SK-N-SH (cell line): ENCODE results near the gene SPDYC. TPM values are rescaled to one million over a fixed set of nuclear protein-coding genes. Genes with fewer than 3 reads are reported as not detected.
A peak's percentile ranks its signal among the peaks of the same experiment; 100 is the strongest.

Experiments
- CTCF ChIA-PET: fragments of 300-600, 350-600 bp; formaldehyde crosslinking; extraction: SDS; loops from one replicate; lab custom pipeline; 2021; lab: Yijun Ruan, JAX
- POLR2A ChIA-PET: fragments of 350-600 bp; sonication (Branson Sonifier 250); formaldehyde crosslinking; extraction: SDS; loops from one replicate; lab custom pipeline; 2020; ENCODE audit warnings: antibody characterized with exemption, inconsistent platforms; lab: Yijun Ruan, JAX
- DNase-seq: peaks from one replicate; pipeline ENCODE4 v3.0.0; 2012
- H2AFZ ChIP-seq: fragments of 200-600 bp; sonication (generic); 2 replicates; pipeline ENCODE4 v1.8.1; 2016; ENCODE audit warnings: antibody characterized with exemption, mild to moderate bottlenecking, low read depth
- H3F3A ChIP-seq: fragments of 200-600 bp; sonication (generic); replicated peaks from 2 replicates; pipeline ENCODE3; 2016; ENCODE audit warnings: antibody characterized with exemption, mild to moderate bottlenecking; ENCODE audit not compliant: insufficient read depth
- H3K27ac ChIP-seq, 2 experiments: fragments of 200-500 bp in 1 of 2; fragments of 200-600 bp in 1 of 2; sonication (Bioruptor generic) in 1 of 2; sonication (generic), shearing (Covaris generic) in 1 of 2; 2 replicates each; pipeline versions ENCODE4 v1.5.1 to v1.6.1; 2014 to 2016; ENCODE audit warnings: low read depth in 2 of 2, inconsistent platforms in 1 of 2, low read length in 1 of 2, mild to moderate bottlenecking in 1 of 2, mixed read lengths in 1 of 2
- H3K27me3 ChIP-seq: fragments of 200-600 bp; sonication (generic), shearing (Covaris generic); 2 replicates; pipeline ENCODE4 v1.6.1; 2016; ENCODE audit warnings: mixed run types; ENCODE audit not compliant: insufficient read depth
- H3K36me3 ChIP-seq, 2 experiments: fragments of 200-500 bp in 1 of 2; fragments of 200-600 bp in 1 of 2; sonication (Bioruptor generic) in 1 of 2; sonication (generic) in 1 of 2; replicated peaks in 1 of 2; 2 replicates each; pipeline versions ENCODE3 to v1.5.1; 2014 to 2016; ENCODE audit warnings: low read length in 1 of 2, mild to moderate bottlenecking in 1 of 2; ENCODE audit not compliant: insufficient read depth in 2 of 2, control insufficient read depth in 1 of 2
- H3K4me1 ChIP-seq, 2 experiments: fragments of 200-500 bp in 1 of 2; fragments of 200-600 bp in 1 of 2; sonication (Bioruptor generic) in 1 of 2; sonication (generic), shearing (Covaris generic) in 1 of 2; 2 replicates each; pipeline versions ENCODE4 v1.5.1 to v1.6.1; 2014 to 2016; ENCODE audit warnings: low read depth in 1 of 2, low read length in 1 of 2, mixed run types in 1 of 2; ENCODE audit not compliant: insufficient read depth in 2 of 2, control insufficient read depth in 1 of 2
- H3K4me2 ChIP-seq: fragments of 200-600 bp; sonication (generic), shearing (Covaris generic); 2 replicates; pipeline ENCODE4 v1.6.1; 2017; ENCODE audit warnings: mixed run types
- H3K4me3 ChIP-seq, 2 experiments: fragments of 200-500 bp in 1 of 2; fragments of 200-600 bp in 1 of 2; sonication (Bioruptor generic) in 1 of 2; sonication (generic), shearing (Covaris generic) in 1 of 2; 2 replicates each; pipeline versions ENCODE4 v1.5.1 to v1.8.1; 2014 to 2016; ENCODE audit warnings: low read depth in 2 of 2, inconsistent platforms in 1 of 2, low read length in 1 of 2, mild to moderate bottlenecking in 1 of 2, mixed read lengths in 1 of 2, moderate library complexity in 1 of 2
- H3K79me2 ChIP-seq: fragments of 200-600 bp; sonication (generic); 2 replicates; pipeline ENCODE4 v1.8.1; 2017; ENCODE audit warnings: mild to moderate bottlenecking; ENCODE audit not compliant: insufficient read depth
- H3K9ac ChIP-seq: fragments of 200-600 bp; sonication (generic); 2 replicates; pipeline ENCODE4 v1.6.1; 2017; ENCODE audit warnings: mixed run types
- H3K9me2 ChIP-seq: fragments of 200-600 bp; sonication (generic); 2 replicates; pipeline ENCODE4 v1.6.1; 2017; ENCODE audit warnings: mixed run types
- H3K9me3 ChIP-seq: fragments of 200-600 bp; sonication (generic); 2 replicates; pipeline ENCODE4 v1.6.1; 2017; ENCODE audit warnings: mixed run types, mild to moderate bottlenecking, moderate library complexity
- H4K20me1 ChIP-seq: fragments of 200-600 bp; sonication (generic); 2 replicates; pipeline ENCODE4 v1.6.1; 2017; ENCODE audit warnings: mild to moderate bottlenecking, mixed run types; ENCODE audit not compliant: insufficient read depth
- CHD2 ChIP-seq: fragments of 150-350 bp; IDR thresholded peaks from 2 replicates; pipeline ENCODE4 v1.6.1; 2018; ENCODE audit warnings: low read length; ENCODE audit not compliant: partially characterized antibody
- CTCF ChIP-seq: fragments of 200-600 bp; sonication (generic); IDR thresholded peaks from 2 replicates; pipeline ENCODE4 v1.6.1; 2017; ENCODE audit warnings: antibody characterized with exemption, mild to moderate bottlenecking, moderate library complexity
- EP300 ChIP-seq, 2 experiments: IDR thresholded peaks; 2 replicates each; pipeline versions ENCODE4 v1.4.0 to v1.6.1; 2012; ENCODE audit warnings: borderline replicate concordance in 1 of 2, low read depth in 1 of 2, low read length in 1 of 2
- IRF3 ChIP-seq: fragments of 150-350 bp; IDR thresholded peaks from 2 replicates; pipeline ENCODE4 v1.6.1; 2016; ENCODE audit warnings: mild to moderate bottlenecking, low read depth, low read length
- MAX ChIP-seq: IDR thresholded peaks from 2 replicates; pipeline ENCODE4 v1.4.0; 2012; ENCODE audit warnings: low read depth
- MEF2A ChIP-seq: IDR thresholded peaks from 2 replicates; pipeline ENCODE4 v1.4.0; 2012; ENCODE audit warnings: low read depth, borderline replicate concordance
- MXI1 ChIP-seq: IDR thresholded peaks from 2 replicates; pipeline ENCODE4 v1.6.1; 2012; ENCODE audit warnings: mild to moderate bottlenecking, low read depth, low read length, improper control_type of control experiment
- NFIC ChIP-seq: IDR thresholded peaks from 2 replicates; pipeline ENCODE4 v1.4.0; 2012; ENCODE audit warnings: borderline replicate concordance
- POLR2AphosphoS5 ChIP-seq: IDR thresholded peaks from 2 replicates; pipeline ENCODE4 v1.6.1; 2012; ENCODE audit warnings: low read depth, low read length
- RAD21 ChIP-seq: IDR thresholded peaks from 2 replicates; pipeline ENCODE4 v1.6.1; 2012; ENCODE audit warnings: mild to moderate bottlenecking, low read length
- SMC3 ChIP-seq: IDR thresholded peaks from 2 replicates; pipeline ENCODE4 v1.6.1; 2012; ENCODE audit warnings: low read depth, low read length, improper control_type of control experiment
- TCF12 ChIP-seq: IDR thresholded peaks from 2 replicates; pipeline ENCODE4 v1.4.0; 2012
- USF1 ChIP-seq: IDR thresholded peaks from 2 replicates; pipeline ENCODE4 v1.4.0; 2012; ENCODE audit warnings: low read depth, borderline replicate concordance
- YY1 ChIP-seq: IDR thresholded peaks from 2 replicates; pipeline ENCODE4 v1.4.0; 2012; ENCODE audit warnings: low read depth, mild to moderate bottlenecking
- WGBS: methylation state at CpG from one replicate; pipeline ENCODE4 v1.1.6; 2017; ENCODE audit warnings: low lambda C conversion rate; 5-methylcytosine and 5-hydroxymethylcytosine counted together
- polyA plus RNA-seq, 3 experiments: library from polyadenylated mRNA; depleted of rRNA; stranded (reverse); fragments of >200 nt; gene quantifications; 2 replicates each; pipeline ENCODE4 v1.2.3, GENCODE V29; 2012

SPDYC gene
- polyA plus RNA-seq, 1 of the 3 experiments (the other 2 are of a cell fraction): not detected

- H3K9me3 ChIP-seq: no peaks in the 10 kb centered on the region
- H3K4me2 ChIP-seq: peak overlapping the region; percentile 92
- H3K27ac ChIP-seq: no peak overlapping the region
- POLR2A ChIA-PET: interaction anchor here (1.1 to 1.4 kb wide), 2 partner anchors 10 to 15 kb away, joined by 3 to 8 read pairs; partner anchors contain the start of genes FAU, MRPL49 and ZNHIT2
- peak overlapping the region in 1 of 2 experiments; percentile 96; a peak in 1 of 4 replicates for H3K4me3 ChIP-seq
- H3K4me1 ChIP-seq: peaks cover 0 to 28% of the 10 kb centered on the region in 2 experiments; a peak in 2 of 4 replicates
- H3K36me3 ChIP-seq: peaks cover 19 to 49% of the 10 kb centered on the region in 2 experiments
- peaks cover 28% of the 10 kb centered on the region; the same call in 1 of the 2 replicates for H3K79me2 ChIP-seq
- no peaks in the 10 kb centered on the region for H3K9me2 ChIP-seq
- no peaks in the 10 kb centered on the region for H3K27me3 ChIP-seq
- DNase-seq: no peak
- H3F3A ChIP-seq: peaks cover 3% of the 10 kb centered on the region
- TF ChIP-seq TCF12 (no peak), MXI1 (no peak), NFIC (no peak), MEF2A (no peak), CHD2 (no peak), EP300 (IDR thresholded peaks at IDR 0.05; ENCODE audit: borderline replicate concordance in 1 of 2, low read depth in 1 of 2, low read length in 1 of 2) (no peak), MAX (no peak), POLR2AphosphoS5 (no peak), RAD21 (no peak), SMC3 (no peak), IRF3 (no peak), YY1 (no peak), USF1 (no peak), CTCF (no peak)
- TF ChIP-seq, all 33 proteins: peak for 0
- H2AFZ ChIP-seq: no peak overlapping the region
- no peak overlapping the region; the same call in 1 of the 2 replicates for H3K9ac ChIP-seq
- WGBS: 91% methylated on average over 9 of the region's 10 CpGs
- H4K20me1 ChIP-seq: no peaks in the 10 kb centered on the region; the same call in 1 of the 2 replicates
- CTCF ChIA-PET: interaction anchor here (2.4 to 4.3 kb wide), 3 partner anchors 15 to 22 kb away, joined by 6 to 23 read pairs (median 22); partner anchors contain the start of genes TM7SF2 and ZNHIT2
Observed at GRCh38 chr11:65132238-65132987, 37.6 kb upstream of the SPDYC start.
